SK-N-SH (cell line): ENCODE measurements around the gene CNTN4. TPM values are rescaled to one million over a fixed set of nuclear protein-coding genes. Genes with fewer than 3 reads are reported as not detected.

Experiments used
- CTCF ChIA-PET: fragments of 300-600, 350-600 bp; formaldehyde crosslinking; extraction: SDS; loops from one replicate; lab custom pipeline; 2021; lab: Yijun Ruan, JAX
- POLR2A ChIA-PET: fragments of 350-600 bp; sonication (Branson Sonifier 250); formaldehyde crosslinking; extraction: SDS; loops from one replicate; lab custom pipeline; 2020; ENCODE audit warnings: antibody characterized with exemption, inconsistent platforms; lab: Yijun Ruan, JAX
- DNase-seq: peaks from one replicate; pipeline ENCODE4 v3.0.0; 2012
- H2AFZ ChIP-seq: fragments of 200-600 bp; sonication (generic); 2 replicates; pipeline ENCODE4 v1.8.1; 2016; ENCODE audit warnings: antibody characterized with exemption, mild to moderate bottlenecking, low read depth
- H3F3A ChIP-seq: fragments of 200-600 bp; sonication (generic); replicated peaks from 2 replicates; pipeline ENCODE3; 2016; ENCODE audit warnings: antibody characterized with exemption, mild to moderate bottlenecking; ENCODE audit not compliant: insufficient read depth
- H3K27ac ChIP-seq, 2 experiments: fragments of 200-500 bp in 1 of 2; fragments of 200-600 bp in 1 of 2; sonication (Bioruptor generic) in 1 of 2; sonication (generic), shearing (Covaris generic) in 1 of 2; 2 replicates each; pipeline versions ENCODE4 v1.5.1 to v1.6.1; 2014 to 2016; ENCODE audit warnings: low read depth in 2 of 2, inconsistent platforms in 1 of 2, low read length in 1 of 2, mild to moderate bottlenecking in 1 of 2, mixed read lengths in 1 of 2
- H3K27me3 ChIP-seq: fragments of 200-600 bp; sonication (generic), shearing (Covaris generic); 2 replicates; pipeline ENCODE4 v1.6.1; 2016; ENCODE audit warnings: mixed run types; ENCODE audit not compliant: insufficient read depth
- H3K36me3 ChIP-seq, 2 experiments: fragments of 200-500 bp in 1 of 2; fragments of 200-600 bp in 1 of 2; sonication (Bioruptor generic) in 1 of 2; sonication (generic) in 1 of 2; replicated peaks in 1 of 2; 2 replicates each; pipeline versions ENCODE3 to v1.5.1; 2014 to 2016; ENCODE audit warnings: low read length in 1 of 2, mild to moderate bottlenecking in 1 of 2; ENCODE audit not compliant: insufficient read depth in 2 of 2, control insufficient read depth in 1 of 2
- H3K4me1 ChIP-seq, 2 experiments: fragments of 200-500 bp in 1 of 2; fragments of 200-600 bp in 1 of 2; sonication (Bioruptor generic) in 1 of 2; sonication (generic), shearing (Covaris generic) in 1 of 2; 2 replicates each; pipeline versions ENCODE4 v1.5.1 to v1.6.1; 2014 to 2016; ENCODE audit warnings: low read depth in 1 of 2, low read length in 1 of 2, mixed run types in 1 of 2; ENCODE audit not compliant: insufficient read depth in 2 of 2, control insufficient read depth in 1 of 2
- H3K4me2 ChIP-seq: fragments of 200-600 bp; sonication (generic), shearing (Covaris generic); 2 replicates; pipeline ENCODE4 v1.6.1; 2017; ENCODE audit warnings: mixed run types
- H3K4me3 ChIP-seq, 2 experiments: fragments of 200-500 bp in 1 of 2; fragments of 200-600 bp in 1 of 2; sonication (Bioruptor generic) in 1 of 2; sonication (generic), shearing (Covaris generic) in 1 of 2; 2 replicates each; pipeline versions ENCODE4 v1.5.1 to v1.8.1; 2014 to 2016; ENCODE audit warnings: low read depth in 2 of 2, inconsistent platforms in 1 of 2, low read length in 1 of 2, mild to moderate bottlenecking in 1 of 2, mixed read lengths in 1 of 2, moderate library complexity in 1 of 2
- H3K79me2 ChIP-seq: fragments of 200-600 bp; sonication (generic); 2 replicates; pipeline ENCODE4 v1.8.1; 2017; ENCODE audit warnings: mild to moderate bottlenecking; ENCODE audit not compliant: insufficient read depth
- H3K9ac ChIP-seq: fragments of 200-600 bp; sonication (generic); 2 replicates; pipeline ENCODE4 v1.6.1; 2017; ENCODE audit warnings: mixed run types
- H3K9me2 ChIP-seq: fragments of 200-600 bp; sonication (generic); 2 replicates; pipeline ENCODE4 v1.6.1; 2017; ENCODE audit warnings: mixed run types
- H3K9me3 ChIP-seq: fragments of 200-600 bp; sonication (generic); 2 replicates; pipeline ENCODE4 v1.6.1; 2017; ENCODE audit warnings: mixed run types, mild to moderate bottlenecking, moderate library complexity
- H4K20me1 ChIP-seq: fragments of 200-600 bp; sonication (generic); 2 replicates; pipeline ENCODE4 v1.6.1; 2017; ENCODE audit warnings: mild to moderate bottlenecking, mixed run types; ENCODE audit not compliant: insufficient read depth
- CHD2 ChIP-seq: fragments of 150-350 bp; IDR thresholded peaks from 2 replicates; pipeline ENCODE4 v1.6.1; 2018; ENCODE audit warnings: low read length; ENCODE audit not compliant: partially characterized antibody
- EZH2phosphoT487 ChIP-seq: fragments of 200-600 bp; sonication (generic); IDR thresholded peaks from 2 replicates; pipeline ENCODE4 v1.6.1; 2017; ENCODE audit warnings: low read depth, mixed run types, mild to moderate bottlenecking, antibody characterized with exemption, moderate library complexity, borderline replicate concordance
- FOXM1 ChIP-seq: IDR thresholded peaks from 2 replicates; pipeline ENCODE4 v1.4.0; 2012; ENCODE audit warnings: low read depth, mild to moderate bottlenecking
- GABPA ChIP-seq: IDR thresholded peaks from 2 replicates; pipeline ENCODE4 v1.4.0; 2012; ENCODE audit warnings: low read depth, mild to moderate bottlenecking
- IRF3 ChIP-seq: fragments of 150-350 bp; IDR thresholded peaks from 2 replicates; pipeline ENCODE4 v1.6.1; 2016; ENCODE audit warnings: mild to moderate bottlenecking, low read depth, low read length
- JUND ChIP-seq: IDR thresholded peaks from 2 replicates; pipeline ENCODE4 v1.4.0; 2012
- MEF2A ChIP-seq: IDR thresholded peaks from 2 replicates; pipeline ENCODE4 v1.4.0; 2012; ENCODE audit warnings: low read depth, borderline replicate concordance
- MXI1 ChIP-seq: IDR thresholded peaks from 2 replicates; pipeline ENCODE4 v1.6.1; 2012; ENCODE audit warnings: mild to moderate bottlenecking, low read depth, low read length, improper control_type of control experiment
- NFIC ChIP-seq: IDR thresholded peaks from 2 replicates; pipeline ENCODE4 v1.4.0; 2012; ENCODE audit warnings: borderline replicate concordance
- NRF1 ChIP-seq: IDR thresholded peaks from 2 replicates; pipeline ENCODE4 v1.6.1; 2012; ENCODE audit warnings: low read depth, mild to moderate bottlenecking, low read length
- POLR2AphosphoS5 ChIP-seq: IDR thresholded peaks from 2 replicates; pipeline ENCODE4 v1.6.1; 2012; ENCODE audit warnings: low read depth, low read length
- RAD21 ChIP-seq: IDR thresholded peaks from 2 replicates; pipeline ENCODE4 v1.6.1; 2012; ENCODE audit warnings: mild to moderate bottlenecking, low read length
- RCOR1 ChIP-seq: fragments of 150-350 bp; IDR thresholded peaks from 2 replicates; pipeline ENCODE4 v1.6.1; 2017; ENCODE audit warnings: antibody characterized with exemption, low read length
- RFX5 ChIP-seq: IDR thresholded peaks from 2 replicates; pipeline ENCODE4 v1.6.1; 2012; ENCODE audit warnings: mild to moderate bottlenecking, improper control_type of control experiment, low read length
- SIN3A ChIP-seq: IDR thresholded peaks from 2 replicates; pipeline ENCODE4 v1.6.1; 2012; ENCODE audit warnings: low read depth, mild to moderate bottlenecking, low read length, moderate library complexity, borderline replicate concordance
- SMC3 ChIP-seq: IDR thresholded peaks from 2 replicates; pipeline ENCODE4 v1.6.1; 2012; ENCODE audit warnings: low read depth, low read length, improper control_type of control experiment
- TAF1 ChIP-seq: IDR thresholded peaks from 2 replicates; pipeline ENCODE4 v1.6.1; 2012; ENCODE audit warnings: low read depth, mild to moderate bottlenecking, low read length, moderate library complexity, borderline replicate concordance
- TCF12 ChIP-seq: IDR thresholded peaks from 2 replicates; pipeline ENCODE4 v1.4.0; 2012
- WGBS: methylation state at CpG from one replicate; pipeline ENCODE4 v1.1.6; 2017; ENCODE audit warnings: low lambda C conversion rate; 5-methylcytosine and 5-hydroxymethylcytosine counted together
- polyA plus RNA-seq, 3 experiments: library from polyadenylated mRNA; depleted of rRNA; stranded (reverse); fragments of >200 nt; gene quantifications; 2 replicates each; pipeline ENCODE4 v1.2.3, GENCODE V29; 2012
- TF ChIP-seq, protein P1 (sequence below): fragments of 200-600 bp; sonication (generic); IDR thresholded peaks from 2 replicates; pipeline ENCODE4 v1.6.1; 2017; ENCODE audit warnings: antibody characterized with exemption, mild to moderate bottlenecking, moderate library complexity
- TF ChIP-seq, protein P2 (sequence below): IDR thresholded peaks from 2 replicates; pipeline ENCODE4 v1.6.1; 2012; ENCODE audit warnings: mild to moderate bottlenecking, low read depth, low read length, moderate library complexity
- TF ChIP-seq, protein P3 (sequence below): IDR thresholded peaks from 2 replicates; pipeline ENCODE4; 2012

Gene CNTN4
- polyA plus RNA-seq, 1 of the 3 experiments (the other 2 are of a cell fraction) = 0.12 TPM

DNA sequence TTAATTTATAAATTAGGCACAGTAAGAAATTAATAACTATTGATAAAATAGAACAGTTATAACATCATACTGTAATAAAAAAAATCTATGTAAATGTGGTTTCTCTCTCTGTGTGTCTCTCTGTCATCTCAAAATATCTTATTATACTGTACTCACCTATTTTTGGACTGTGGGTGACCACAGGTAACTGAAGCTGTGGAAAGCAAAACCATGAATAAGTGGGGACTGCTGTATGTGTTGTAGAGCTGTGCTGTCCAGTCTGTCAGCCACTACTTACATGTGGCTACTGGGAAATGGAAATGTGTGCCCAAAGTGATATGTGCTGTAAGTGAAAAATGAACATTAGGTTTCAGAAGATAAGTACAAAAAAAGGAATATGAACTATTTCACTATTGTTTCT is 145.5 kb downstream of the CNTN4 start:
- H3K9ac ChIP-seq = no peak overlapping the region
- no peaks in the 10 kb centered on the region for H3K79me2 ChIP-seq
- H3K36me3 ChIP-seq = no peaks in the 10 kb centered on the region
- no peak overlapping the region for H2AFZ ChIP-seq
- no peaks in the 10 kb centered on the region for H3K27me3 ChIP-seq
- POLR2A ChIA-PET = no interaction called here
- TF ChIP-seq GABPA (no peak), NRF1 (no peak), RAD21 (no peak), JUND (no peak), FOXM1 (no peak), POLR2AphosphoS5 (no peak), TAF1 (no peak), SMC3 (no peak), MXI1 (no peak), CHD2 (no peak), IRF3 (no peak), EZH2phosphoT487 (no peak), MEF2A (no peak)
- TF ChIP-seq, protein P1, sequence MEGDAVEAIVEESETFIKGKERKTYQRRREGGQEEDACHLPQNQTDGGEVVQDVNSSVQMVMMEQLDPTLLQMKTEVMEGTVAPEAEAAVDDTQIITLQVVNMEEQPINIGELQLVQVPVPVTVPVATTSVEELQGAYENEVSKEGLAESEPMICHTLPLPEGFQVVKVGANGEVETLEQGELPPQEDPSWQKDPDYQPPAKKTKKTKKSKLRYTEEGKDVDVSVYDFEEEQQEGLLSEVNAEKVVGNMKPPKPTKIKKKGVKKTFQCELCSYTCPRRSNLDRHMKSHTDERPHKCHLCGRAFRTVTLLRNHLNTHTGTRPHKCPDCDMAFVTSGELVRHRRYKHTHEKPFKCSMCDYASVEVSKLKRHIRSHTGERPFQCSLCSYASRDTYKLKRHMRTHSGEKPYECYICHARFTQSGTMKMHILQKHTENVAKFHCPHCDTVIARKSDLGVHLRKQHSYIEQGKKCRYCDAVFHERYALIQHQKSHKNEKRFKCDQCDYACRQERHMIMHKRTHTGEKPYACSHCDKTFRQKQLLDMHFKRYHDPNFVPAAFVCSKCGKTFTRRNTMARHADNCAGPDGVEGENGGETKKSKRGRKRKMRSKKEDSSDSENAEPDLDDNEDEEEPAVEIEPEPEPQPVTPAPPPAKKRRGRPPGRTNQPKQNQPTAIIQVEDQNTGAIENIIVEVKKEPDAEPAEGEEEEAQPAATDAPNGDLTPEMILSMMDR = no peak
- H3K4me2 ChIP-seq = no peak overlapping the region
- DNase-seq = no peak
- CTCF ChIA-PET = no interaction called here
- no peak overlapping the region for H3K4me3 ChIP-seq
- H3F3A ChIP-seq = no peaks in the 10 kb centered on the region
- no peaks in the 10 kb centered on the region for H3K4me1 ChIP-seq
- H3K27ac ChIP-seq = no peak overlapping the region
- no peaks in the 10 kb centered on the region for H4K20me1 ChIP-seq
- no peaks in the 10 kb centered on the region for H3K9me3 ChIP-seq
- H3K9me2 ChIP-seq = no peaks in the 10 kb centered on the region

DNA sequence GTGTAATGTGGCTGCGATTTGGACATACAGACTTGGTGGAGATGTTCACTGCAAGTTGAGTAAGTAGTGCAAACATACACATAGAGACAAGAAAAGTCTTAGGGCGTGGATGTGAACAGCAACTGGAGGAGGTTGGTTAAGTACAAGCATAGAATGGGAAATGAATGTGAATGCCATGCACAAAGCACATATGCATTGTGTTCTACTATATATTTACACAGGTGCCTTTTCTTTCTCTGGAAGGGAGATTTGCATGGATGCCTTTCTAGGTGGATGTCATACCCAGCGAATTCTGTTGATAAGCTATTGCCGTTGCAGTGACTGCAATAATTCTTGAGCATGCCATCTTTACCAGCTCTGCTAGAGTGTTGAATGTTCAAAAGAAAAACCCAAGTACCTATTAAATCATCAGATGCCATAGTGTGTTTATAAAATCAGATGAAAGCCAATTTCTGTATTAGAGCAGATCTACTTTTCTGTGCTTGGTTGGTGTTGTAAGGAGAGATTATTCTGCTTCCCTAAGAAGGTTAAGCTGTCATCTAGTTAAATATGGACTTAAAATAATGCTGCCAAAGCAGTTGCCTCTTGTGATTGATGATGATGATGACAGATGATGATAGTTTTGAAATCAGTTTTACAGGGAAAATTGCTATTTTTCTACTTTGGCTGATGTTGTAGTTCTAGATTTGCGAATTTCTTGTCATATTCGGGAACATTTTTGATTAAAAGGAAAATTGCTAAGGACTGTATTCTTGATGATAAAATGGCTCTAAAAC is 148.4 kb downstream of the CNTN4 start:
- no peak overlapping the region for H3K27ac ChIP-seq
- no peak overlapping the region for H2AFZ ChIP-seq
- H3K4me2 ChIP-seq = no peak overlapping the region
- H3K9ac ChIP-seq = no peak overlapping the region
- no peak for DNase-seq
- H3K27me3 ChIP-seq = no peaks in the 10 kb centered on the region
- TF ChIP-seq TCF12 (no peak), EZH2phosphoT487 (no peak), JUND (no peak), SIN3A (no peak), MXI1 (no peak), RFX5 (no peak), GABPA (no peak), NFIC (no peak), FOXM1 (no peak), RCOR1 (no peak)
- TF ChIP-seq, protein P2, sequence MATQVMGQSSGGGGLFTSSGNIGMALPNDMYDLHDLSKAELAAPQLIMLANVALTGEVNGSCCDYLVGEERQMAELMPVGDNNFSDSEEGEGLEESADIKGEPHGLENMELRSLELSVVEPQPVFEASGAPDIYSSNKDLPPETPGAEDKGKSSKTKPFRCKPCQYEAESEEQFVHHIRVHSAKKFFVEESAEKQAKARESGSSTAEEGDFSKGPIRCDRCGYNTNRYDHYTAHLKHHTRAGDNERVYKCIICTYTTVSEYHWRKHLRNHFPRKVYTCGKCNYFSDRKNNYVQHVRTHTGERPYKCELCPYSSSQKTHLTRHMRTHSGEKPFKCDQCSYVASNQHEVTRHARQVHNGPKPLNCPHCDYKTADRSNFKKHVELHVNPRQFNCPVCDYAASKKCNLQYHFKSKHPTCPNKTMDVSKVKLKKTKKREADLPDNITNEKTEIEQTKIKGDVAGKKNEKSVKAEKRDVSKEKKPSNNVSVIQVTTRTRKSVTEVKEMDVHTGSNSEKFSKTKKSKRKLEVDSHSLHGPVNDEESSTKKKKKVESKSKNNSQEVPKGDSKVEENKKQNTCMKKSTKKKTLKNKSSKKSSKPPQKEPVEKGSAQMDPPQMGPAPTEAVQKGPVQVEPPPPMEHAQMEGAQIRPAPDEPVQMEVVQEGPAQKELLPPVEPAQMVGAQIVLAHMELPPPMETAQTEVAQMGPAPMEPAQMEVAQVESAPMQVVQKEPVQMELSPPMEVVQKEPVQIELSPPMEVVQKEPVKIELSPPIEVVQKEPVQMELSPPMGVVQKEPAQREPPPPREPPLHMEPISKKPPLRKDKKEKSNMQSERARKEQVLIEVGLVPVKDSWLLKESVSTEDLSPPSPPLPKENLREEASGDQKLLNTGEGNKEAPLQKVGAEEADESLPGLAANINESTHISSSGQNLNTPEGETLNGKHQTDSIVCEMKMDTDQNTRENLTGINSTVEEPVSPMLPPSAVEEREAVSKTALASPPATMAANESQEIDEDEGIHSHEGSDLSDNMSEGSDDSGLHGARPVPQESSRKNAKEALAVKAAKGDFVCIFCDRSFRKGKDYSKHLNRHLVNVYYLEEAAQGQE = no peak
- TF ChIP-seq, protein P3, sequence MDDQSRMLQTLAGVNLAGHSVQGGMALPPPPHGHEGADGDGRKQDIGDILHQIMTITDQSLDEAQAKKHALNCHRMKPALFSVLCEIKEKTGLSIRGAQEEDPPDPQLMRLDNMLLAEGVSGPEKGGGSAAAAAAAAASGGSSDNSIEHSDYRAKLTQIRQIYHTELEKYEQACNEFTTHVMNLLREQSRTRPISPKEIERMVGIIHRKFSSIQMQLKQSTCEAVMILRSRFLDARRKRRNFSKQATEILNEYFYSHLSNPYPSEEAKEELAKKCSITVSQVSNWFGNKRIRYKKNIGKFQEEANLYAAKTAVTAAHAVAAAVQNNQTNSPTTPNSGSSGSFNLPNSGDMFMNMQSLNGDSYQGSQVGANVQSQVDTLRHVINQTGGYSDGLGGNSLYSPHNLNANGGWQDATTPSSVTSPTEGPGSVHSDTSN = no peak
- TF ChIP-seq, all 33 proteins: peak for 0
- Histone ChIP-seq H4K20me1 (no peaks in the 10 kb centered on the region), H3F3A (no peaks in the 10 kb centered on the region), H3K4me1 (no peaks in the 10 kb centered on the region), H3K9me2 (no peaks in the 10 kb centered on the region), H3K79me2 (no peaks in the 10 kb centered on the region), H3K9me3 (no peaks in the 10 kb centered on the region), H3K4me3 (no peak overlapping the region), H3K36me3 (no peaks in the 10 kb centered on the region)
- ChIA-PET POLR2A (no interaction called here), CTCF (no interaction called here)
- WGBS = 24% methylated on average over 6 of the region's 6 CpGs
